ENCODE results near the gene PKP4.
"Not testable (repeated sequence)": the region's sequence is repeated elsewhere in the genome, so short reads cannot be mapped to it uniquely, and the experiment has no call there.

PKP4 gene

GRCh38 chr2:158456309-158457066 is at the start of gene PKP4, which contains the start of gene CCDC148:
PKP4 (plus strand) TSS chr2:158456952; CDS start chr2:158533185, 76,233 bp downstream.
CCDC148 (minus strand) TSS chr2:158456753; CDS start chr2:158456439, 314 bp downstream.
- peak; percentile 95 for DNase-seq (ENCODE audit: low spot score)

GRCh38 chr2:158407031-158407430 is 49.7 kb upstream of the PKP4 start:
- no peak for DNase-seq (ENCODE audit: low spot score)

GRCh38 chr2:158410132-158410531 is 46.6 kb upstream of the PKP4 start:
- DNase-seq (ENCODE audit: low spot score): no peak

- no peak for DNase-seq (ENCODE audit: low spot score)
These were observed 45.0 kb upstream of the PKP4 start for GRCh38 chr2:158411748-158412147.

GRCh38 chr2:158412206-158412605 is 44.5 kb upstream of the PKP4 start:
- no peak for DNase-seq (ENCODE audit: low spot score)

- DNase-seq (ENCODE audit: low spot score): no peak
These were observed 43.2 kb upstream of the PKP4 start for GRCh38 chr2:158413581-158413980.

GRCh38 chr2:158414538-158414937 is 42.2 kb upstream of the PKP4 start:
- DNase-seq (ENCODE audit: low spot score): no peak

- DNase-seq (ENCODE audit: low spot score): no peak
These were observed 24.6 kb upstream of the PKP4 start for GRCh38 chr2:158432117-158432516.

- DNase-seq (ENCODE audit: low spot score): not testable (repeated sequence)
These were observed 23.0 kb upstream of the PKP4 start for GRCh38 chr2:158433716-158434115.

GRCh38 chr2:158439062-158439461 is 17.7 kb upstream of the PKP4 start:
- not testable (repeated sequence) for DNase-seq (ENCODE audit: low spot score)

GRCh38 chr2:158443606-158444005 is 13.1 kb upstream of the PKP4 start:
- DNase-seq (ENCODE audit: low spot score): no peak

- peak; percentile 79 for DNase-seq (ENCODE audit: low spot score)
These were observed 507 bp downstream of the PKP4 start for GRCh38 chr2:158457092-158457825.

- DNase-seq (ENCODE audit: low spot score): peak; percentile 81
These were observed 1.3 kb downstream of the PKP4 start for GRCh38 chr2:158457826-158458616.

- no peak for DNase-seq (ENCODE audit: low spot score)
These were observed 1.8 kb downstream of the PKP4 start for GRCh38 chr2:158458617-158458920.

- DNase-seq (ENCODE audit: low spot score): no peak
These were observed 2.6 kb downstream of the PKP4 start for GRCh38 chr2:158459161-158460003.

GRCh38 chr2:158460632-158461297 is 4.0 kb downstream of the PKP4 start:
- DNase-seq (ENCODE audit: low spot score): no peak

- DNase-seq (ENCODE audit: low spot score): no peak
These were observed 6.8 kb downstream of the PKP4 start for GRCh38 chr2:158463496-158464095.

GRCh38 chr2:158464426-158465281 is 7.9 kb downstream of the PKP4 start:
- DNase-seq (ENCODE audit: low spot score): peak; percentile 28

GRCh38 chr2:158467248-158467647 is 10.5 kb downstream of the PKP4 start:
- DNase-seq (ENCODE audit: low spot score): no peak

GRCh38 chr2:158472829-158473228 is 16.1 kb downstream of the PKP4 start:
- DNase-seq (ENCODE audit: low spot score): not testable (repeated sequence)
